HepG2 (cell line): ENCODE data around the gene NAV2. TPM values are rescaled to one million over a fixed set of nuclear protein-coding genes. Genes with fewer than 3 reads are reported as not detected.

Experiments used
- ATF5 ChIP-seq: sonication (generic); formaldehyde crosslinking; IDR thresholded peaks from 2 replicates; pipeline ENCODE4 v1.4.0; 2020; ENCODE audit warnings: mild to moderate bottlenecking, low read depth, missing genetic modification reagents
- BORCS8-MEF2B ChIP-seq: sonication (generic); formaldehyde crosslinking; IDR thresholded peaks from 2 replicates; pipeline ENCODE4 v1.8.0; 2022; ENCODE audit warnings: mild to moderate bottlenecking, missing genetic modification reagents
- CREB1 ChIP-seq, 2 experiments: fragments of 450-650 bp in 1 of 2; IDR thresholded peaks; 2 replicates each; pipeline ENCODE4 v1.6.1; 2016 to 2017; ENCODE audit warnings: control low read depth in 1 of 2, mild to moderate bottlenecking in 1 of 2, missing compliant biosample characterization in 1 of 2, missing genetic modification characterization in 1 of 2
- CSRNP1 ChIP-seq: sonication (generic); formaldehyde crosslinking; IDR thresholded peaks from 2 replicates; pipeline ENCODE4 v1.8.1; 2023; ENCODE audit warnings: mild to moderate bottlenecking, missing genetic modification reagents
- ETV5 ChIP-seq: IDR thresholded peaks from 2 replicates; pipeline ENCODE4 v1.6.1; 2018; ENCODE audit warnings: missing biosample characterization, missing genetic modification reagents, inconsistent platforms, borderline replicate concordance
- FOXK1 ChIP-seq: sonication (generic); formaldehyde crosslinking; IDR thresholded peaks from 2 replicates; pipeline ENCODE4 v1.4.0; 2020; ENCODE audit warnings: low read depth, missing genetic modification reagents, borderline replicate concordance
- HMG20B ChIP-seq: conservative IDR thresholded peaks from 2 replicates; pipeline ENCODE4 v1.6.1; 2016; ENCODE audit warnings: missing genetic modification reagents, missing compliant biosample characterization
- KLF16 ChIP-seq, 2 experiments: sonication (generic) in 1 of 2; formaldehyde crosslinking in 1 of 2; IDR thresholded peaks; 2 replicates each; pipeline versions ENCODE4 v1.6.1 to v1.8.0; 2016 to 2023; ENCODE audit warnings: missing genetic modification reagents in 2 of 2, missing compliant biosample characterization in 1 of 2
- MAF1 ChIP-seq: sonication (generic); formaldehyde crosslinking; IDR thresholded peaks from 2 replicates; pipeline ENCODE4 v1.5.0; 2020; ENCODE audit warnings: missing genetic modification reagents, borderline replicate concordance
- RAD51 ChIP-seq: fragments of 450-650 bp; IDR thresholded peaks from 2 replicates; pipeline ENCODE4 v1.6.1; 2016; ENCODE audit warnings: borderline replicate concordance
- RFX1 ChIP-seq: fragments of 450-650 bp; IDR thresholded peaks from 2 replicates; pipeline ENCODE4 v1.6.1; 2017
- RNF2 ChIP-seq: fragments of 450-650 bp; conservative IDR thresholded peaks from 2 replicates; pipeline ENCODE4 v1.6.1; 2016; ENCODE audit warnings: low read depth
- SETDB1 ChIP-seq: sonication (generic); formaldehyde crosslinking; IDR thresholded peaks from 2 replicates; pipeline ENCODE4 v1.5.1; 2020; ENCODE audit warnings: missing genetic modification reagents, mild to moderate bottlenecking, borderline replicate concordance
- SMARCE1 ChIP-seq: fragments of 450-650 bp; IDR thresholded peaks from 2 replicates; pipeline ENCODE4 v1.6.1; 2017; ENCODE audit warnings: borderline replicate concordance
- SOX13 ChIP-seq, 3 experiments: fragments of 450-650 bp in 1 of 3; sonication (generic) in 1 of 3; formaldehyde crosslinking in 1 of 3; IDR thresholded peaks in 2 of 3; conservative IDR thresholded peaks in 1 of 3; 2 replicates each; pipeline versions ENCODE4 v1.5.0 to v1.6.1; 2016 to 2020; ENCODE audit warnings: antibody characterized with exemption in 1 of 3, mild to moderate bottlenecking in 1 of 3, missing compliant biosample characterization in 1 of 3, missing genetic modification reagents in 1 of 3, moderate library complexity in 1 of 3
- TIGD3 ChIP-seq: sonication (generic); formaldehyde crosslinking; IDR thresholded peaks from 2 replicates; pipeline ENCODE4 v1.5.1; 2020; ENCODE audit warnings: mild to moderate bottlenecking, missing genetic modification reagents, borderline replicate concordance
- U2AF2 ChIP-seq: fragments of 200-400 bp; formaldehyde crosslinking; IDR thresholded peaks from 2 replicates; pipeline ENCODE4 v1.6.1; 2017; ENCODE audit warnings: low read depth, mild to moderate bottlenecking, low read length
- ZNF354B ChIP-seq: sonication (generic); formaldehyde crosslinking; IDR thresholded peaks from 2 replicates; pipeline ENCODE4 v1.8.0; 2022; ENCODE audit warnings: mild to moderate bottlenecking, missing genetic modification reagents
- ZNF468 ChIP-seq: sonication (generic); formaldehyde crosslinking; IDR thresholded peaks from 2 replicates; pipeline ENCODE4 v1.8.0; 2022; ENCODE audit warnings: mild to moderate bottlenecking, moderate library complexity, missing genetic modification reagents
- ZNF644 ChIP-seq: IDR thresholded peaks from 2 replicates; pipeline ENCODE4 v1.6.1; 2016; ENCODE audit warnings: low read depth
- ZNF660 ChIP-seq: sonication (generic); formaldehyde crosslinking; IDR thresholded peaks from 2 replicates; pipeline ENCODE4 v1.5.1; 2020; ENCODE audit warnings: mild to moderate bottlenecking, low read depth, missing genetic modification reagents, borderline replicate concordance
- ZNF788 ChIP-seq: sonication (generic); formaldehyde crosslinking; IDR thresholded peaks from 2 replicates; pipeline ENCODE4 v1.5.0; 2020; ENCODE audit warnings: mild to moderate bottlenecking, missing genetic modification reagents, borderline replicate concordance
- ZSCAN12 ChIP-seq: sonication (generic); formaldehyde crosslinking; IDR thresholded peaks from 2 replicates; pipeline ENCODE4 v1.9.0; 2021; ENCODE audit warnings: mild to moderate bottlenecking, missing genetic modification reagents
- polyA plus RNA-seq, 8 experiments: library from polyadenylated mRNA; depleted of rRNA in 3 of 8; stranded (reverse) in 7 of 8; unstranded in 1 of 8; fragments of >200 nt; fragmentation: Illumina TruSeq in 4 of 8; extraction: Trizol in 4 of 8; gene quantifications; 2 replicates each; pipeline versions ENCODE4 v1.2.1 to v1.2.3, GENCODE V29; 2011 to 2016; ENCODE audit warnings: low read depth in 4 of 8, missing spikeins in 1 of 8, mixed read lengths in 1 of 8; ENCODE audit not compliant: insufficient read depth in 1 of 8
- total RNA-seq, 5 experiments: library from RNA; depleted of rRNA; stranded (reverse); fragments of >200 nt; fragmentation: Illumina TruSeq; extraction: Trizol; gene quantifications; 2 replicates each; pipeline ENCODE4 v1.2.3, GENCODE V29; 2016; ENCODE audit warnings: low read depth in 1 of 5
- TF ChIP-seq, protein P1 (sequence below): sonication (generic); formaldehyde crosslinking; IDR thresholded peaks from 2 replicates; pipeline ENCODE4 v1.4.0; 2020; ENCODE audit warnings: missing genetic modification reagents, low read depth, mild to moderate bottlenecking, borderline replicate concordance
- TF ChIP-seq, protein P2 (sequence below): sonication (generic); formaldehyde crosslinking; IDR thresholded peaks from 2 replicates; pipeline ENCODE4 v1.4.0; 2020; ENCODE audit warnings: mild to moderate bottlenecking, missing genetic modification reagents

The NAV2 gene
- total and polyA plus RNA-seq, 2 of the 13 experiments (the other 11 are each of a cell fraction or from before 2014, with no cell fraction given): 9.3 to 34.6 TPM

DNA sequence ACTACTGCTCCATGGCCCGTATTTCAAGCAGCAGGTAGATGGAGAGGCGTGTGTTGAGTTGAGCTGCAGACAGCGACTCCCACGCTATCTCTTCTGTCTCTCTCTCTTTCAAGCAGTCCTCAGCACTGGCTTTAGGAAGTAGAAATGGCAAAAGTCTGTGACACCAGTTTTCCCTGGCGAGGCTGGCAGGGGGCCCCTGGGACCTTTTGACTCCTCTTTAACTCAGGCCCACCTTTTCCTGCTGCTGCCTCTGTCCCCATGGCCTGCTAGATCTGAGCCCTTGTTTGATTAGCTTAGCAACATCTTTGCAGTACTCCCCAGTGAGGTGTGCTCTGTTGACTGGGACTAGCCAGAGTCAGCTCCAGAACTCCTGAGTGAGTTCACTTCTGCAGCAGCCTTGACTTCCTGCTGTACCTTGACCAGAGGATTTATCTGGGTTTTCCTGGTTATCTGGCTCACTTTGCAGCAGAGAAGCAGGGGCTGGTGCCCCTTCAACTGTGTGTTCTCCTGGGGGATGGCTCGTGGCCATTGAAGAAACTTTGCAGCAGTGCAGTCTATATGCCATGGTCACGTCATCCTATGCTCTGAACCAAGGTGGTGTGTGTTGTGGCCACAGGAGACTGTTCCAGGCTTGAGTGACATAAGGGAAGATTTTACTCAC lies 263.8 kb downstream of the NAV2 start (continued):
- TF ChIP-seq ZNF660 (CRISPR knock-in tag) (no peak), CSRNP1 (CRISPR knock-in tag) (no peak), U2AF2 (no peak), SMARCE1 (no peak), TIGD3 (CRISPR knock-in tag) (no peak), CREB1 (IDR thresholded peaks at IDR 0.05) (0 out of 2 replicates have a peak, but pooled peaks have one; percentile 15), CREB1 (CRISPR knock-in tag; IDR thresholded peaks at IDR 0.05) (0 out of 2 replicates have a peak, but pooled peaks have one; percentile 28), ATF5 (CRISPR knock-in tag) (no peak), RNF2 (no peak), ZSCAN12 (CRISPR knock-in tag) (no peak), ZNF644 (CRISPR knock-in tag) (0 out of 2 replicates have a peak, but pooled peaks have one; percentile 18), RAD51 (no peak), MAF1 (CRISPR knock-in tag) (no peak), HMG20B (CRISPR knock-in tag) (no peak), ETV5 (CRISPR knock-in tag) (peak; percentile 91), SOX13 (IDR thresholded peaks at IDR 0.05) (no peak; the same call in 1 of the 2 replicates), SOX13 (CRISPR knock-in tag; conservative IDR thresholded peaks at IDR 0.05 in 1 of 2, IDR thresholded peaks at IDR 0.05 in 1 of 2) (peak in 1 of 2 experiments; percentile 28; a peak in 1 of 4 replicates), KLF16 (CRISPR knock-in tag; IDR thresholded peaks at IDR 0.05) (no peak; a peak in 1 of 4 replicates), ZNF788 (no peak), ZNF468 (no peak), SETDB1 (CRISPR knock-in tag) (no peak), BORCS8-MEF2B (no peak), FOXK1 (CRISPR knock-in tag) (peak; percentile 42; the same call in 1 of the 2 replicates), ZNF354B (CRISPR knock-in tag) (no peak), RFX1 (no peak)
- TF ChIP-seq, protein P1, sequence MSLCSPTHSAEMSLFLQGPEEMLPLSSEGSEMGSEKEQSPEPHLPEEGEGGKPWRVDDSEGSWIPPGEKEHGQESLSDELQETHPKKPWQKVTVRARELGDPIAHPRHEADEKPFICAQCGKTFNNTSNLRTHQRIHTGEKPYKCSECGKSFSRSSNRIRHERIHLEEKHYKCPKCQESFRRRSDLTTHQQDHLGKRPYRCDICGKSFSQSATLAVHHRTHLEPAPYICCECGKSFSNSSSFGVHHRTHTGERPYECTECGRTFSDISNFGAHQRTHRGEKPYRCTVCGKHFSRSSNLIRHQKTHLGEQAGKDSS: no peak; the same call in 1 of the 2 replicates
- TF ChIP-seq, protein P2, sequence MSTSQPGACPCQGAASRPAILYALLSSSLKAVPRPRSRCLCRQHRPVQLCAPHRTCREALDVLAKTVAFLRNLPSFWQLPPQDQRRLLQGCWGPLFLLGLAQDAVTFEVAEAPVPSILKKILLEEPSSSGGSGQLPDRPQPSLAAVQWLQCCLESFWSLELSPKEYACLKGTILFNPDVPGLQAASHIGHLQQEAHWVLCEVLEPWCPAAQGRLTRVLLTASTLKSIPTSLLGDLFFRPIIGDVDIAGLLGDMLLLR: no peak
